ENCODE measurements around the gene MYH6.

GRCh38 chr14:23347406-23348296 is 60.4 kb downstream of the MYH6 start:
- TF ChIP-seq POLR2AphosphoS5 (IDR thresholded peaks at IDR 0.05; ENCODE audit: borderline replicate concordance, low read depth, low read length) (no peak), EZH2 (IDR thresholded peaks at IDR 0.05) (no peak)
